Measurements from ENCODE around the gene HERC4.

HERC4 gene

GRCh38 chr10:68074775-68075549 lies at the start of gene HERC4:
HERC4 (minus strand) TSS chr10:68075283; CDS start chr10:68073108, 2,175 bp downstream.
- peak; percentile 68 for TF ChIP-seq POLR2A (IDR thresholded peaks at IDR 0.05; ENCODE audit: low read depth, low read length)
- DNase-seq (ENCODE audit: insufficient read length, low spot score) (peak; percentile 87), FAIRE-seq (peak; percentile 95)

DNA sequence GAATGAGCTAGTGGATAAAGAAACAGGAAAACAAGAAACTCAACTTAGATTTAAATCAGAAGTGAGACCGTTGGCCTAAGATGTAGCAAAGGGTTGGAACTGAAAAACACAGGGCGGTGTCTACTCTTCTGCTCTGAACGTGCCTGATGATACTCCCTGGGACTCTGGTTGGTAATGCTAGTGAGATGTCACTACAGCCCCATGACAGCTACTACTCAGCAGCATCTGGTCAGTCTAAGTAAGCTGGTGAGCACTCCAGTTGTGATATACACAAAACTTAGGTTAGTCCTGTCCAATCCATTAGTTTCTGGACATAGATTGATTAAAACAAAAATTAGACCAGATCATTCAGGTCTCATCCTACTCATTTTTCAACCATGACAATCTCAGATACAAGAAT lies 49.6 kb upstream of the HERC4 start:
- FAIRE-seq (peak; percentile 43), DNase-seq (ENCODE audit: insufficient read length, low spot score) (no peak)
- no peak for TF ChIP-seq POLR2A (IDR thresholded peaks at IDR 0.05; ENCODE audit: low read depth, low read length)

- no peak for FAIRE-seq
- no peak for TF ChIP-seq POLR2A (IDR thresholded peaks at IDR 0.05; ENCODE audit: low read depth, low read length)
- no peak for DNase-seq (ENCODE audit: insufficient read length, low spot score)
Observed at GRCh38 chr10:68121852-68122251, 46.8 kb upstream of the HERC4 start.

GRCh38 chr10:68121020-68121743 lies 46.1 kb upstream of the HERC4 start:
- FAIRE-seq = no peak

DNA sequence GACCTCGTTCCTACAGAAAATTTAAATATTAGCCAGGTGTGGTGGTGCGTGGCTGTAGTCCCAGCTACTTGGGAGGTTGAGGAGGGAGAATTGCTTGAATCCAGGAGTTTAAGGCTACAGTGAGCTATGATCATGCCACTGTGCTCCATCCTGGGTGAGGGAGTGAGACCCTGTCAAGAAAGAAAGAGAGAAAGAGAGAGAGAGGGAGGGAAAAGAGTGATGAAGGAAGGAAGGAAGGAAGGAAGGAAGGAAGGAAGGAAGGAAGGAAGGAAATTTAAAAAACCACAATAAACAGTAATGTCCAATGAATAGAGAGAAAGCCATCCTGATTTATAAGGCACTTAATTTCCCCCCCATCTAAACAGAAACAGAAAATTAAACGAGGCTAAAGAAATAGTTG lies 43.6 kb upstream of the HERC4 start:
- no peak for TF ChIP-seq POLR2A (IDR thresholded peaks at IDR 0.05; ENCODE audit: low read depth, low read length)
- no peak for DNase-seq (ENCODE audit: insufficient read length, low spot score)
- FAIRE-seq = no peak

More at GRCh38 chr10:68121020-68121743, 46.1 kb upstream of the HERC4 start:
- TF ChIP-seq POLR2A (IDR thresholded peaks at IDR 0.05; ENCODE audit: low read depth, low read length) = no peak
- no peak for DNase-seq (ENCODE audit: insufficient read length, low spot score)

- DNase-seq (ENCODE audit: insufficient read length, low spot score) (no peak), FAIRE-seq (peak; percentile 57)
- TF ChIP-seq POLR2A (IDR thresholded peaks at IDR 0.05; ENCODE audit: low read depth, low read length) = no peak
Observed at GRCh38 chr10:68112837-68113236, 37.8 kb upstream of the HERC4 start.

DNA sequence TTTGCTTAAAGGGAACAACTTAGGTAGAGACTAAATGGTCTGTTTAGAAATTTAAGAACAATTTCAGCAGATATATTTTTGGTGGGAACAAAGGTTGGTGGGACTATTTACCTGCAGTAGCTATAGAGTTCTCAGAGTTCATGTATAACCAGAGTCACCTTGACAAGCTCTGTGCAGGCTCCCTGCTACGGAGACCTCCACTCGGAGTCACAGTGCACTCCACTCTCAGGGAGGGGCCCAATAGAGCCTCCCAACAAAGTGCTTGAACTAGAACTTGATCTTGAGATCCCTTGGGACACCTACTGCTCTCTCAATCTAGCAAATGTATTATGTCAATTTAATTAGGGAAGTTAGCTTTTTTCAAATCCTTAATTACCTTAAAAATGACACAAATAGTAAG lies 36.5 kb upstream of the HERC4 start:
- TF ChIP-seq POLR2A (IDR thresholded peaks at IDR 0.05; ENCODE audit: low read depth, low read length) = no peak
- DNase-seq (ENCODE audit: insufficient read length, low spot score) (no peak), FAIRE-seq (no peak)

GRCh38 chr10:68110027-68110426 lies 34.9 kb upstream of the HERC4 start:
- no peak for TF ChIP-seq POLR2A (IDR thresholded peaks at IDR 0.05; ENCODE audit: low read depth, low read length)
- no peak for DNase-seq (ENCODE audit: insufficient read length, low spot score)
- no peak for FAIRE-seq

DNA sequence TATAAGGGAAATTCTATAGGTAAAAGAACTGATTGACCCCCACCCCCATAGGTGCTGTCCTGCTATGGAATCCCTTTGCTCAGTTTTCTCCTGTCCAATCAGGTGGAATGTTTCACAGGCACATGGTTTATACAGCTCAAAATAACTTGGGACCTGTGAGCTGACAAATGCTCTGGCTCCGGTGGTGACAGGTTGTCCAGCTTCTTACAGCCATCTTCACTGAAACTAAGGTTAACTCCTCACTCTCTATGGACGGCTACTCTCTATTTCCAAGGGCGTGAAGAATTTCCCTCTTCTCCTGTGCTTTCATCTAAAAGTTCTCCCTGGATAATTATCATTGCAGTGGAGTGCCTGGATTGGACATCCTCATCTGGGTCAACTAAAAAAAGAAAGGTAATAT lies 34.2 kb upstream of the HERC4 start, which contains the start of gene MYPN:
TSS of gene MYPN (plus strand) at position 158 of the 400 bp plus-strand sequence. CDS start 11,951 bp downstream, outside the sequence.
- DNase-seq (ENCODE audit: insufficient read length, low spot score) (no peak), FAIRE-seq (peak; percentile 89)
- TF ChIP-seq POLR2A (IDR thresholded peaks at IDR 0.05; ENCODE audit: low read depth, low read length) = no peak

- DNase-seq (ENCODE audit: insufficient read length, low spot score) (no peak), FAIRE-seq (no peak)
- no peak for TF ChIP-seq POLR2A (IDR thresholded peaks at IDR 0.05; ENCODE audit: low read depth, low read length)
Observed at GRCh38 chr10:68108653-68109052, 33.6 kb upstream of the HERC4 start.

GRCh38 chr10:68108051-68108450 lies 33.0 kb upstream of the HERC4 start:
- FAIRE-seq = no peak

GRCh38 chr10:68107651-68108050 lies 32.6 kb upstream of the HERC4 start:
- no peak for TF ChIP-seq POLR2A (IDR thresholded peaks at IDR 0.05; ENCODE audit: low read depth, low read length)
- DNase-seq (ENCODE audit: insufficient read length, low spot score) = no peak
- FAIRE-seq = peak; percentile 89

More at GRCh38 chr10:68108051-68108450, 33.0 kb upstream of the HERC4 start:
- no peak for TF ChIP-seq POLR2A (IDR thresholded peaks at IDR 0.05; ENCODE audit: low read depth, low read length)
- DNase-seq (ENCODE audit: insufficient read length, low spot score) = no peak

GRCh38 chr10:68106656-68107055 lies 31.6 kb upstream of the HERC4 start:
- DNase-seq (ENCODE audit: insufficient read length, low spot score) (no peak), FAIRE-seq (peak; percentile 100)
- TF ChIP-seq POLR2A (IDR thresholded peaks at IDR 0.05; ENCODE audit: low read depth, low read length) = no peak

- peak; percentile 99 for FAIRE-seq
- DNase-seq (ENCODE audit: insufficient read length, low spot score) = peak; percentile 29
- TF ChIP-seq POLR2A (IDR thresholded peaks at IDR 0.05; ENCODE audit: low read depth, low read length) = no peak
Observed at GRCh38 chr10:68105820-68106219, 30.7 kb upstream of the HERC4 start.

Measured in H54 (cell line).